HFFc6 (cell line): ENCODE results near the gene FOXA1. TPM values are rescaled to one million over a fixed set of nuclear protein-coding genes. Genes with fewer than 3 reads are reported as not detected.
"Not testable (repeated sequence)": the region's sequence is repeated elsewhere in the genome, so short reads cannot be mapped to it uniquely, and the experiment has no call there.

Source experiments
- DNase-seq: peaks from one replicate; pipeline ENCODE4 v3.0.0-alpha.2; 2018
- H3K27ac Mint-ChIP-seq: 2 replicates; pipeline ENCODE4 v1.8.0; 2020; ENCODE audit warnings: mild to moderate bottlenecking, mixed read lengths
- H3K27me3 Mint-ChIP-seq: 2 replicates; pipeline ENCODE4 v1.8.0; 2021; ENCODE audit warnings: mild to moderate bottlenecking, moderate library complexity, mixed read lengths; ENCODE audit not compliant: insufficient read depth
- H3K36me3 Mint-ChIP-seq: 2 replicates; pipeline ENCODE4 v1.8.0; 2021; ENCODE audit warnings: low read depth, mixed read lengths
- H3K4me1 Mint-ChIP-seq: 2 replicates; pipeline ENCODE4 v1.8.0; 2020; ENCODE audit warnings: low read depth, mixed read lengths
- H3K4me3 Mint-ChIP-seq: 2 replicates; pipeline ENCODE4 v1.8.0; 2020; ENCODE audit warnings: mild to moderate bottlenecking, moderate library complexity, mixed read lengths
- H3K9me3 Mint-ChIP-seq: 2 replicates; pipeline ENCODE4 v1.8.0; 2020; ENCODE audit warnings: mild to moderate bottlenecking, mixed read lengths
- CTCF ChIP-seq: fragments of 200-600 bp; sonication (generic); IDR thresholded peaks from 2 replicates; pipeline ENCODE4 v1.5.0; 2021; ENCODE audit warnings: antibody characterized with exemption, mild to moderate bottlenecking
- total RNA-seq, 6 experiments: library from RNA; stranded (reverse); fragmentation: NEBNext Ultra II Directional; extraction: Animal tissue kit (Norgen Biotek cat#: 25700); gene quantifications; 2 replicates in 1 of 6; 3 replicates in 5 of 6; pipeline ENCODE4 v1.2.3, GENCODE V29; 2021

The FOXA1 gene
- total RNA-seq, 6 experiments from 2014 or later, result 0.36 to 7.3 (median 7.0) TPM

- Mint-ChIP-seq H3K27ac (no peak overlapping the region; the same call in 1 of the 2 replicates), H3K27me3 (peaks cover 1% of the 10 kb centered on the region), H3K36me3 (peaks cover 16% of the 10 kb centered on the region), H3K4me1 (peaks cover 15% of the 10 kb centered on the region; the same call in 1 of the 2 replicates), H3K9me3 (peaks cover 10% of the 10 kb centered on the region), H3K4me3 (no peak overlapping the region)
- no peak for DNase-seq
- TF ChIP-seq CTCF, result no peak
Observed at GRCh38 chr14:37558740-37559139, 36.3 kb downstream of the FOXA1 start.

GRCh38 chr14:37555596-37555995, 39.5 kb downstream of the FOXA1 start:
- H3K9me3 Mint-ChIP-seq, result peaks cover 14% of the 10 kb centered on the region
- not testable (repeated sequence) for H3K27me3 Mint-ChIP-seq, H3K4me1 Mint-ChIP-seq, H3K27ac Mint-ChIP-seq, H3K4me3 Mint-ChIP-seq, DNase-seq
- peaks cover 17% of the 10 kb centered on the region for H3K36me3 Mint-ChIP-seq

GRCh38 chr14:37553935-37554550, 41.0 kb downstream of the FOXA1 start:
- no peak for TF ChIP-seq CTCF
- Mint-ChIP-seq H3K27ac (no peak overlapping the region), H3K4me3 (no peak overlapping the region), H3K9me3 (peaks cover 14% of the 10 kb centered on the region), H3K4me1 (peaks cover 1% of the 10 kb centered on the region; the same call in 1 of the 2 replicates), H3K27me3 (peaks cover 1% of the 10 kb centered on the region), H3K36me3 (peaks cover 17% of the 10 kb centered on the region)
- no peak for DNase-seq

GRCh38 chr14:37551119-37551518, 43.9 kb downstream of the FOXA1 start:
- Mint-ChIP-seq H3K4me3 (no peak overlapping the region), H3K9me3 (peaks cover 4% of the 10 kb centered on the region), H3K36me3 (peaks cover 7% of the 10 kb centered on the region; the same call in 1 of the 2 replicates), H3K27ac (no peak overlapping the region), H3K27me3 (no peaks in the 10 kb centered on the region; the same call in 1 of the 2 replicates), H3K4me1 (0 out of 2 replicates have a peak, but pooled peaks cover 4% of the 10 kb centered on the region)
- TF ChIP-seq CTCF, result no peak
- DNase-seq, result no peak

- no peak overlapping the region for H3K4me3 Mint-ChIP-seq
- peak; percentile 57 for DNase-seq
- TF ChIP-seq CTCF, result no peak
Observed at GRCh38 chr14:37550511-37550910, 44.5 kb downstream of the FOXA1 start.

GRCh38 chr14:37546621-37547447, 48.2 kb downstream of the FOXA1 start:
- no peak overlapping the region for H3K27ac Mint-ChIP-seq
- H3K36me3 Mint-ChIP-seq, result no peaks in the 10 kb centered on the region
- no peaks in the 10 kb centered on the region for H3K27me3 Mint-ChIP-seq
- no peak for TF ChIP-seq CTCF
- DNase-seq, result peak; percentile 2
- 0 out of 2 replicates have a peak, but pooled peaks cover 4% of the 10 kb centered on the region for H3K4me1 Mint-ChIP-seq
- no peak overlapping the region for H3K4me3 Mint-ChIP-seq
- no peaks in the 10 kb centered on the region for H3K9me3 Mint-ChIP-seq

More at GRCh38 chr14:37550511-37550910, 44.5 kb downstream of the FOXA1 start:
- H3K4me1 Mint-ChIP-seq, result 0 out of 2 replicates have a peak, but pooled peaks cover 4% of the 10 kb centered on the region
- H3K9me3 Mint-ChIP-seq, result peaks cover 4% of the 10 kb centered on the region
- no peaks in the 10 kb centered on the region; the same call in 1 of the 2 replicates for H3K27me3 Mint-ChIP-seq
- H3K27ac Mint-ChIP-seq, result no peak overlapping the region
- H3K36me3 Mint-ChIP-seq, result peaks cover 7% of the 10 kb centered on the region; the same call in 1 of the 2 replicates
